PC-9 (cell line): Measurements from ENCODE around the gene VGLL4. TPM values are rescaled to one million over a fixed set of nuclear protein-coding genes. Genes with fewer than 3 reads are reported as not detected.

ENCODE experiments used
- BruUV-seq: library from RNA; stranded (reverse); fragments of 400-500 nt; replicated peaks from 2 replicates; lab custom pipeline; 2021; lab: Mats Ljungman, UMichigan
- CTCF ChIA-PET: fragments of 300-600 bp; sonication (Branson Sonifier 250); formaldehyde crosslinking; loops from one replicate; lab custom pipeline; 2022; ENCODE audit warnings: antibody characterized with exemption; lab: Charles Lee
- POLR2A ChIA-PET: fragments of 300-600 bp; sonication (Branson Sonifier 250); formaldehyde crosslinking; loops from one replicate; lab custom pipeline; 2022; ENCODE audit warnings: antibody characterized with exemption; ENCODE audit not compliant: unreplicated experiment; lab: Charles Lee
- DNase-seq, 2 experiments: peaks; one replicate each; pipeline versions ENCODE4 v3.0.0 to v3.0.0-alpha.2; 2015 to 2022; ENCODE audit warnings: mixed read lengths in 1 of 2
- H2AFZ ChIP-seq: fragments of 200-600 bp; sonication (generic); 2 replicates; pipeline ENCODE4 v1.8.1; 2017; ENCODE audit warnings: antibody characterized with exemption
- H3F3A ChIP-seq: fragments of 200-600 bp; sonication (generic); 2 replicates; pipeline ENCODE4 v1.8.1; 2017; ENCODE audit warnings: antibody characterized with exemption, mild to moderate bottlenecking, low read depth; ENCODE audit not compliant: insufficient read depth
- H3K27ac ChIP-seq: fragments of 200-600 bp; sonication (generic); 2 replicates; pipeline ENCODE4 v1.6.1; 2016; ENCODE audit warnings: mixed run types
- H3K27me3 ChIP-seq: fragments of 200-600 bp; sonication (generic); 2 replicates; pipeline ENCODE4 v1.6.1; 2016; ENCODE audit warnings: low read depth, mixed run types; ENCODE audit not compliant: insufficient read depth
- H3K36me3 ChIP-seq: fragments of 200-600 bp; sonication (generic); 2 replicates; pipeline ENCODE4 v1.6.1; 2016; ENCODE audit warnings: low read depth, mixed run types
- H3K4me1 ChIP-seq: fragments of 200-600 bp; sonication (generic); replicated peaks from 2 replicates; pipeline ENCODE4 v1.6.1; 2016; ENCODE audit warnings: mixed run types; ENCODE audit not compliant: insufficient read depth
- H3K4me2 ChIP-seq: fragments of 200-600 bp; sonication (generic); 2 replicates; pipeline ENCODE4 v1.6.1; 2017; ENCODE audit warnings: mixed run types
- H3K4me3 ChIP-seq: fragments of 200-600 bp; sonication (generic); 2 replicates; pipeline ENCODE4 v1.6.1; 2016; ENCODE audit warnings: mixed run types
- H3K79me2 ChIP-seq: fragments of 200-600 bp; sonication (generic); 2 replicates; pipeline ENCODE4 v1.6.1; 2017; ENCODE audit warnings: low read depth, mixed run types
- H3K9me2 ChIP-seq: fragments of 200-600 bp; sonication (generic); 2 replicates; pipeline ENCODE4 v1.8.1; 2017; ENCODE audit warnings: mild to moderate bottlenecking; ENCODE audit not compliant: insufficient read depth
- H3K9me3 ChIP-seq: fragments of 200-600 bp; sonication (generic); 2 replicates; pipeline ENCODE4 v1.8.1; 2016; ENCODE audit warnings: low read depth; ENCODE audit not compliant: insufficient read depth
- H4K20me1 ChIP-seq: fragments of 200-600 bp; sonication (generic); 2 replicates; pipeline ENCODE4 v1.8.1; 2017; ENCODE audit not compliant: insufficient read depth
- EZH2 ChIP-seq: fragments of 200-600 bp; sonication (generic); IDR thresholded peaks from 2 replicates; pipeline ENCODE4 v1.8.0; 2017; ENCODE audit warnings: antibody characterized with exemption, low read depth
- intact Hi-C: fragments of 100-400 bp; cut with micrococcal nuclease; formaldehyde crosslinking; loops from one replicate; pipeline ENCODE4 v1.10.0; 2022; ENCODE audit not compliant: unreplicated experiment
- total RNA-seq: library from RNA; stranded (reverse); gene quantifications from 2 replicates; pipeline ENCODE4 v1.2.3, GENCODE V29; 2021
- TF ChIP-seq, protein P1 (sequence below): fragments of 200-600 bp; sonication (generic); conservative IDR thresholded peaks from 2 replicates; pipeline ENCODE4 v1.6.1; 2017; ENCODE audit warnings: mixed run types, antibody characterized with exemption, mild to moderate bottlenecking, moderate library complexity

The VGLL4 gene
- total RNA-seq, 1 experiment from 2014 or later, result 42.2 TPM

DNA sequence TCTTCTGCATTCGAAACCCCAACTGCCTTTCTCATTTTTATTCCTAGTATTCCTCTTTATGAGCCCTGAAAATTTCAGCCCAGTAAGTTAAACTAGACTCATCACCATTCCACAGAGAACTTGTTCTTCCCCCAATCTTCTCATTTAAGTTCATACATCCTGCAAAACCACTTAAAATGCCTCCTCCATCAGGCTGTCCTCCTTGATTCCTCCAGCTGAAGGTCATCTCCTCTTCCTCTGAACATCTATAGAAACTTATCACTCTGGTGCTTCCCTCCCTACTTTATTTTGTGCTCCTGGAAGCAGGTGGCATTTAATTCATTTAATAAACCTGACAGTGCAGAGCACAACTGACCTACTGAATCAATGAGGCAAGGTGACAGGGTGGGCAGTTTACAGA, 38.3 kb downstream of the VGLL4 start:
- no peaks in the 10 kb centered on the region for H3K27me3 ChIP-seq
- H2AFZ ChIP-seq, result no peak overlapping the region
- no peak for TF ChIP-seq EZH2
- TF ChIP-seq, protein P1, sequence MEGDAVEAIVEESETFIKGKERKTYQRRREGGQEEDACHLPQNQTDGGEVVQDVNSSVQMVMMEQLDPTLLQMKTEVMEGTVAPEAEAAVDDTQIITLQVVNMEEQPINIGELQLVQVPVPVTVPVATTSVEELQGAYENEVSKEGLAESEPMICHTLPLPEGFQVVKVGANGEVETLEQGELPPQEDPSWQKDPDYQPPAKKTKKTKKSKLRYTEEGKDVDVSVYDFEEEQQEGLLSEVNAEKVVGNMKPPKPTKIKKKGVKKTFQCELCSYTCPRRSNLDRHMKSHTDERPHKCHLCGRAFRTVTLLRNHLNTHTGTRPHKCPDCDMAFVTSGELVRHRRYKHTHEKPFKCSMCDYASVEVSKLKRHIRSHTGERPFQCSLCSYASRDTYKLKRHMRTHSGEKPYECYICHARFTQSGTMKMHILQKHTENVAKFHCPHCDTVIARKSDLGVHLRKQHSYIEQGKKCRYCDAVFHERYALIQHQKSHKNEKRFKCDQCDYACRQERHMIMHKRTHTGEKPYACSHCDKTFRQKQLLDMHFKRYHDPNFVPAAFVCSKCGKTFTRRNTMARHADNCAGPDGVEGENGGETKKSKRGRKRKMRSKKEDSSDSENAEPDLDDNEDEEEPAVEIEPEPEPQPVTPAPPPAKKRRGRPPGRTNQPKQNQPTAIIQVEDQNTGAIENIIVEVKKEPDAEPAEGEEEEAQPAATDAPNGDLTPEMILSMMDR, result no peak
- H3K9me2 ChIP-seq, result no peaks in the 10 kb centered on the region
- H3K79me2 ChIP-seq, result peaks cover 73% of the 10 kb centered on the region
- H3K4me1 ChIP-seq, result peaks cover 23% of the 10 kb centered on the region
- POLR2A ChIA-PET, result no interaction called here
- BruUV-seq, result no TSS peak
- DNase-seq, result no peak
- peaks cover 28% of the 10 kb centered on the region; the same call in 1 of the 2 replicates for H4K20me1 ChIP-seq
- no peaks in the 10 kb centered on the region for H3K9me3 ChIP-seq
- no peak overlapping the region for H3K4me2 ChIP-seq
- peaks cover 29% of the 10 kb centered on the region; the same call in 1 of the 2 replicates for H3F3A ChIP-seq
- H3K4me3 ChIP-seq, result no peak overlapping the region
- H3K27ac ChIP-seq, result no peak overlapping the region
- intact Hi-C loops, result no loop called here
- H3K36me3 ChIP-seq, result no peaks in the 10 kb centered on the region
- CTCF ChIA-PET, result no interaction called here

DNA sequence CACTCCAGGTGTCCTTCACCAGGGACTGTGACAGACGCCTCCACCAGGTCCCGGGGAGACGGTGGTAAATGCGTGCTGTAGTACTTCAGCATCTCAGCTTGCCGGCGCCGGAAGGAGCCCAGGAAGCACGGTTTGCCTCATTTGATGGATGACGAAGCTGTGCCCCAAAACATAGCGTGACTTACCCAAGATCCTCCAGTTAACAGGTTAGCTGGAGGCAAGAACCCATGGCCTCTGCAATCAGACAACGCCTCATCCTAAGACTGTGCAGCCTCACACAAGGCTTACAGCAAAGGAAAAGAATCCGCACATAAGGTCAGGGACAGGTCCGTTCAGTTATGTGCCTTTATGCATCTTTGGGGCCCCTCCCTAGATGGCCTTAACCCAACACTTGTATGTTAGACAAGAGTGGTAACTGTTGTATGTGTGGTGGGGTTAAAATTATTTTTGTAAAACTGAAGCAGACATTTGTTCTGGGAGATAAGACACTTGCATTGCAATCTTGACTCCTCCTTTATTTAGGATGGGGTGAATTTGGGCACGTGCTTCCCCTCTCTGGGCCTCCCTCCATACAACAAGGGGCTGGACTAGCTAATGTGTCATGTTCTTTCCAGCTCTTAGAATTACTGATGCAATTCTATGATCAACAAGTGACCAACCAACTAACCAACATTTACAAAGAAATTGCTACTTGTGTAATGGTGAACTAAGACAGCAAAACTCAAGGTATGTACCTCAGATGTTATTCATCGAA, 39.4 kb downstream of the VGLL4 start:
- Histone ChIP-seq H3K79me2 (peaks cover 64% of the 10 kb centered on the region), H3K4me2 (no peak overlapping the region), H3K4me1 (peaks cover 32% of the 10 kb centered on the region), H3K9me2 (no peaks in the 10 kb centered on the region), H3F3A (peaks cover 37% of the 10 kb centered on the region), H3K27me3 (no peaks in the 10 kb centered on the region), H4K20me1 (peaks cover 25% of the 10 kb centered on the region; the same call in 1 of the 2 replicates), H3K27ac (no peak overlapping the region), H2AFZ (no peak overlapping the region), H3K4me3 (no peak overlapping the region), H3K9me3 (no peaks in the 10 kb centered on the region), H3K36me3 (no peaks in the 10 kb centered on the region)
- POLR2A ChIA-PET, result interaction anchor here (0.6 kb wide), 1 partner anchor 115 kb away, joined by 3 read pairs; no protein-coding TSS in a partner anchor
- intact Hi-C loops, result loop anchor here (5.0 kb wide), 1 partner anchor 317 kb away; no protein-coding TSS in a partner anchor
- BruUV-seq, result no TSS peak
- CTCF ChIA-PET, result no interaction called here
- no peak for TF ChIP-seq EZH2
- TF ChIP-seq, protein P1, result no peak
- DNase-seq, result no peak

DNA sequence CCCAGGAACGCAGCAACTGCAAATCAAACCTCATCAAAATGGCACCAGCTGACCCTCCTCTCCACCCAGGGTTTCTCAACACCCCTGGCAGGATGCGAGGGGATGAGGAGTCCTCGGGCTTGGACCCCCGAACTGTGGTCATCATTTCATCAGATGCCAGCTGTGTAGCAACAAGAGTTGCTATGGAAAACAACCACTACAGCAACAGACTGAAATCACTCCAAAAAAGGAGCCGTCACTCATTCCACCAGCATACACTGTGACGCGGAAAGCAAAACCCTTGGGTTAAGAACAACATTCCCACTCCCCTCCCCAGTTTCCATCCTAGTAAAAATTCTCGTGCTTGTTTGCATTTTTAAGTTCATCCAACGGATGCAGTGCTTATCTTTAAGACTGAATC, 40.1 kb downstream of the VGLL4 start:
- Histone ChIP-seq H3K27me3 (no peaks in the 10 kb centered on the region), H3K4me1 (peaks cover 32% of the 10 kb centered on the region), H3K79me2 (peaks cover 64% of the 10 kb centered on the region), H3K4me3 (no peak overlapping the region), H3K9me3 (no peaks in the 10 kb centered on the region), H3K27ac (peak overlapping the region; percentile 68; the same call in 1 of the 2 replicates), H3K36me3 (no peaks in the 10 kb centered on the region), H3K9me2 (no peaks in the 10 kb centered on the region), H4K20me1 (peaks cover 18% of the 10 kb centered on the region; the same call in 1 of the 2 replicates), H2AFZ (no peak overlapping the region), H3K4me2 (no peak overlapping the region), H3F3A (peaks cover 31% of the 10 kb centered on the region)
- BruUV-seq, result no TSS peak
- intact Hi-C loops, result loop anchor here (5.0 kb wide), 1 partner anchor 316 kb away; no protein-coding TSS in a partner anchor
- TF ChIP-seq, protein P1, result no peak
- no peak for TF ChIP-seq EZH2
- CTCF ChIA-PET, result no interaction called here
- POLR2A ChIA-PET, result no interaction called here
- DNase-seq, result no peak
